ENCODE results near the gene MCUR1.
"Not testable (repeated sequence)": the region's sequence is repeated elsewhere in the genome, so short reads cannot be mapped to it uniquely, and the experiment has no call there.

The MCUR1 gene

GRCh38 chr6:13814176-13814937 lies at the start of gene MCUR1:
Gene MCUR1, minus strand, starts transcription at chr6:13814557. Its CDS starts 128 bp downstream, at chr6:13814429.
- DNase-seq = peak; percentile 36

- DNase-seq = no peak
These were observed 49.4 kb upstream of the MCUR1 start for GRCh38 chr6:13863699-13864155.

DNA sequence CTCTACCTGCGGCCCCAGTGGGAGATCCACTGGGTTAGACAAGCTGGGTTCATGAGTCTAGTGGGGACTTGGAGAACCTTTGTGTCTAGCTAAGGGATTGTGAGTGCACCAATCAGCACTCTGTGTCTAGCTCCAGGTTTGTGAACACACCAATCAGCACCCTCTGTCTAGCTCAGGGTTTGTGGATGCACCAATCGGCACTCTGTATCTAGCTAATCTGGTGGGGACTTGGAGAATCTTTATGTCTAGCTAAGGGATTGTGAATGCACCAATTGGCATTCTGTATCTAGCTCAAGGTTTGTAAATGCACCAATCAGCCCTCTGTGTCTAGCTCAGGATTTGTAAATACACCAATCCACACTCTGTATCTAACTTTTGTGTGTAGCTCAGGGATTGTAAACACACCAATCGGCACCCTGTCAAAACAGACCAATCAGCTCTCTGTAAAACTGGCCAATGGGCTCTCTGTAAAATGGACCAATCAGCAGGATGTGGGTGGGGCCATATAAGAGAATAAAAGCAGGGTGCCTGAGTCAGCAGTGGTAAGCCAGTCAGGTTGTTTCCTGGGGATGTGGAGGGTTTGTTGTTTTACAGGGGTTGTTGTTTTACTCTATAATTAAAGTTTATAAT lies 46.3 kb upstream of the MCUR1 start:
- DNase-seq = not testable (repeated sequence)

- no peak for DNase-seq
These were observed 45.7 kb upstream of the MCUR1 start for GRCh38 chr6:13859871-13860555.

- no peak for DNase-seq
These were observed 40.4 kb upstream of the MCUR1 start for GRCh38 chr6:13854716-13855250.

DNA sequence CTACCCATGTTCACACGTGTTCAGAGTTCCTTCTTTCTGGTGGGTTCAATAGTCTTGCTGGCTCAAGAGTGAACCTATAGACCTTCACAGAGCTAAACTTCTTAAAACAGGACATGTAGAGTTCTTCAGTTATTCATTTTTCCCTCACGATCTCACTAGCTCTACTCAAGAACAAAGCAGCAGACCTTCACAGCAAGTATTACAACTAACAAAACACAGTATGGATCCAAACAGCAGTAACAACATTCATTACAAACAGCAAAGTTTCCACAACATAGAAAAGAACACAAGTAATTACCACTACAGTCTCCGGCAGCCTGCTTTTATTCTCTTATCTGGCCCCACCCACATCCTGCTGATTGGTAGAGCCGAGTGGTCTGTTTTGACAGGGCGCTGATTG lies 39.5 kb upstream of the MCUR1 start:
- no peak for DNase-seq

DNA sequence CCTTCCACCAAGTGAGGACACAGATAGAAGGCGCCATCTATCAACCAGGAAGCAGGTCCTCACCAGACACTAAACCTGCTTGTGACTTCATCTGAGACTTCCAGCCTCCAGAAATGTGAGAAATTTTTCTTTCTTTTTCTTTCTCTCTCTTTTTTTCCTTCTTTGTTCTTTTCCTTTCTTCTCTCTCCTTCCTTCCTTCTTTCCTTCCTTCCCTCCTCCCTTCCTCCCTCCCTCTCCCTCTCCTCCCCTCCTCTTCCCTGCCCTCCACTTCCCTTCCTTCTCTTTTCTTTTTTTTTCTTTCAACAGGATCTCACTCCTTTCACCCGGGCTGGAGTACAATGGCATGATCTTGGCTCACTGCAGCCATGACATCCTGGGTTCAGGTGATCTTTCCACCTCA lies 37.4 kb upstream of the MCUR1 start:
- DNase-seq = no peak

DNA sequence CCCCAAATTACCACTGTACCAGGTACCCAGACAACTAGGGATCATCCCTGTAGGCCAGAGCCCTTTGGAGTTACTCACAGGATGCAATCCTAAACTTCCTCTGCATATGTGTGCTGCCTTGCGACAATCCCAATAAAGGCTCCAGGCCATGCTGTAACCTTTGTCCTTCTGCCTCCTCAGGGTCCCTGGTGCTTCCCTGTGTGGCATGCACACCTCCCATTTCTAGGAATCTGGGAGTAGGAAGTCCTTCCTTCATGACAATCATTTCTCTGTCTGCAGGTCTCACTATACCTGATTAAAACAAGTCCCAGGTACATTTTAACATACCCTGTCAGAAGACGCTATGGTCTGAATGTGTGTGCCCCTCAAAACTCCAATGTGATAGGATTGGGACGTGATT lies 37.0 kb upstream of the MCUR1 start:
- no peak for DNase-seq

DNA sequence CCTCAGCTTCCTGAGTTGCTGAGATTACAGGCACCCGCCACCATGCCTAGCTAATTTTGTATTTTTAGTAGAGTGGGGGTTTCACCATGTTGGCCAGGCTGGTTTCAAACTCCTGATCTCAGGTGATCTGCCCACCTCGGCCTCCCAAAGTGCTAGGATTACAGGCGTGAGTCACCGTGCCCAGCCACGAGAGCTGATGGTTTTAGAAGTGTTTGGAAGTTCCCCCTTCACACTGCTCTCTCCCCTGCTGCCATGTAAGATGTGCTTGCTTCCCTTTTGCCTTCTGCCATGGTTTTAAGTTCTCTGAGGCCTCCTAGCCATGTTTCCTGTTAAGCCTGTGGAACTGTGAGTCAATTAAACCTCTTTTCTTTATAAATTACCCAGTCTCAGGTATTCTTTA lies 36.3 kb upstream of the MCUR1 start:
- not testable (repeated sequence) for DNase-seq

GRCh38 chr6:13848522-13849150 lies 34.3 kb upstream of the MCUR1 start:
- no peak for DNase-seq

DNA sequence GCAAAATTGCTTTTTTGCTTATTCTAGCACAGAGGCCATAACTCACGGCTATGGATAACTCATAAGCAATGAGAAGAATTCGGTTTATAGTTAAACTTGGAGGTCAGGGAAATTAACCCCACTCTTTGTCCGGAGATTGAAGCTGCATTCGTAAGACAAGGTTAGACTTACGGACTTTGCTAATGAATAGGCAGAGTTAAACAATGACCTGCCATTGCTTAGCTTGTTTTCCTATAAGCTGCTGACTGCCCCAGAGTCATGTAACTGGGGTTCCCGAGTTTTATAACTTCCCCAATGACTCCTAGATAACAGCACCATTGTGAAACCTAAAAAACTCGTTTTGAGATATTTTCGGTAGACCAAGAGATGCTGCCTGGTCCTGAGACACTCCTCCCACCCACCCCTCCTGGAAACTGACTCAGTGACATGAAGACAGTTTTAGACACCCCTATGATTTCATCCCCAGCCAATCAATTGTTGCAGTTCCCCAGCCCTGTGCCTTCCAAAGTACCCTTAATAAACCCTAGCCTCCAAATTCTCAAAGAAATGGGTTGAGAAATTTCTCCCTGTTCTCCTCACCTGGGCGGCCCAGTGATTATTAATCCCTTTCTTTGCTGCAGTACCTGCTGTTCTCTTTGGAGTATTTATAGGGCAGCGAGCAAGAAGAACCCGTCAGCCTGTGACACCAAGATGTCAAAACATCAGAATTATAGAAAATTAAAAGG lies 33.1 kb upstream of the MCUR1 start:
- DNase-seq = no peak

DNA sequence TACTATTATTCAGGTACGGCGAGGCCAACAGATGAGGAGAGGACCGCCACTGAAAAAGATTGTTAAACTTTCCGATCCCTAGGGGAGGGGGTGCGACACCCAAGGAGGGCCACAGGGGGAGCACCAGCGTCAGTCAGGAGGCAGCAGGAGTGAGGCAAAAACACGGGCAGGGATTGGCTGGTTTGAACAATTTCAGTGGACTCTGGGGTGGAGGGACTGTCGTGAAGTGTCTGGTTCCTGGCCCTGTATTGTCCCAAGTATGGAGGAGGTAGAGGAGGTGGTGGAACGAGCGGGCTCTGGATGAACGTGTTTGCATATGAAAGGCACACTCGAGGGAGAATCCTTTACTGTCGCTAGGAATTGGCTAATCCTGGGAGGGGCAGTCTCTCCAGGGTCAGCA lies 32.5 kb upstream of the MCUR1 start:
- no peak for DNase-seq

GRCh38 chr6:13841936-13842335 lies 27.6 kb upstream of the MCUR1 start:
- no peak for DNase-seq

DNA sequence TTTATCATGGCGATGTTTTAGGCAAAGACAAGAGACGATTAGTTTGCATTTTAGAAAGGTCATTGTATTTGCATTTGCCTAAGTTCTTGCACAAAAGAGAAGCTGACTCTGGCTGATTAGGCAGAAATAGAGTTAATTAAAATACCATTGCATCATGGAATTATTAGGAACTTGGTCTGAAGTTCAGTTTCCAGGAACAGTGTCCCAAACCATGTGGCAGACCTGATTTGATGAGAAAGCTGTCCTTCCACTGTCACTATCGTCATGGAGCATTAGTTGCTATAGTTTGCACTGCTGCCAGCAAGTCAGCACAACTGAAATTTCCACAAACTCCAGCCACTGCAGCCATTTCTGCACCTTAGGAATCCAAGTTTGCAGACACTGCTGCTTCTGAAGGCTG lies 24.3 kb upstream of the MCUR1 start:
- DNase-seq = no peak

GRCh38 chr6:13836170-13836569 lies 21.8 kb upstream of the MCUR1 start:
- DNase-seq = no peak

GRCh38 chr6:13834790-13835189 lies 20.4 kb upstream of the MCUR1 start:
- no peak for DNase-seq

DNA sequence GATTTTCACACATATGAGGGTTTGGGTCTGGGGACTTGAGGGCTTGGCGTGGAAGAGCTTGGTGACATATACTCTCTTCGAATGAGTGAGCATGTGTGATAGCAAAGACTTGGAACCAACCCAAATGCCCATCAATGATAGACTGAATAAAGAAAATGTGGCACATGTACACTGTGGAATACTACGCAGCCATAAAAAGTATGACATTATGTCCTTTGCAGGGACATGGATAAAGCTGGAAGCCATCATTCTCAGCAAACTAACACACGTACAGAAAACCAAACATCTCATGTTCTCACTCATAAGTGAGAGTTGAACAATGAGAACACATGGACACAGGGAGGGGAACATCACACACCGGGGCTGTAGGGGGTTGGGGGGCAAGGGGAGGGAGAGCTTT lies 19.7 kb upstream of the MCUR1 start:
- DNase-seq = not testable (repeated sequence)

DNA sequence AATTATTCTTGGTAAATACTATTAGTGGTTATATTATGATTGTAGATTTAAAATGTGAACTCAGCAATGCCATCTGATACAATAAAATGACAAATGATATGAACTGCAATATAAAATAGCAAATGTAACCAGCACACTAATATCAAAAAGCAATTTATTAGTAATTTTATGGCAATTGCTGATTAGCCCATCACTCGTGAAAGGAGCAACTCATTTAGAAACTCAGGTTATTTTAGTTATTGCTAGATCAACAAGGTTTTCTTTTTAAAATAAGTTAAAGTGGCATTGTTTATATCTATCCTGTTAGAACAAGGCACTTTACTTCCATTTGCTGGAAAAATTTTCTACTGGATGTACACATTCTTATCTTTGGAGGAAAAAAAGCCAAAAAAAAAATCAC lies 18.4 kb upstream of the MCUR1 start:
- no peak for DNase-seq

GRCh38 chr6:13831615-13832014 lies 17.3 kb upstream of the MCUR1 start:
- DNase-seq = no peak

- DNase-seq = no peak
These were observed 16.4 kb upstream of the MCUR1 start for GRCh38 chr6:13830803-13831202.

DNA sequence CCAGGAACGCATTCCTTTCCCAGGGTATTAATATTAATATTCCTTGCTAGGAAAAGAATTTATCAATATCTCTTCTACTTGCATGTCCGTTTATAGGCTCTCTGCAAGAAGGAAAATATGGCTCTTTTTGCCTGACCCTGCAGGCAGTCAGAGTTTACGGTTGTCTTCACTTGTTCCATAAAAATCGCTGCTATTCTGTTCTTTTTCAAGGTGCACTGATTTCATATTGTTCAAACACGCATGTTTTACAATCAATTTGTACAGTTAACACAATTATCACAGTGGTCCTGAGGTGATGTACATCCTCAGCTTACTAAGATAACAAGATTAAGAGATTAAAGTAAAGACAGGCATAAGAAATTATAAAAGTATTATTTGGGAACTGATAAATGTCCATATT lies 15.1 kb upstream of the MCUR1 start:
- DNase-seq = not testable (repeated sequence)

DNA sequence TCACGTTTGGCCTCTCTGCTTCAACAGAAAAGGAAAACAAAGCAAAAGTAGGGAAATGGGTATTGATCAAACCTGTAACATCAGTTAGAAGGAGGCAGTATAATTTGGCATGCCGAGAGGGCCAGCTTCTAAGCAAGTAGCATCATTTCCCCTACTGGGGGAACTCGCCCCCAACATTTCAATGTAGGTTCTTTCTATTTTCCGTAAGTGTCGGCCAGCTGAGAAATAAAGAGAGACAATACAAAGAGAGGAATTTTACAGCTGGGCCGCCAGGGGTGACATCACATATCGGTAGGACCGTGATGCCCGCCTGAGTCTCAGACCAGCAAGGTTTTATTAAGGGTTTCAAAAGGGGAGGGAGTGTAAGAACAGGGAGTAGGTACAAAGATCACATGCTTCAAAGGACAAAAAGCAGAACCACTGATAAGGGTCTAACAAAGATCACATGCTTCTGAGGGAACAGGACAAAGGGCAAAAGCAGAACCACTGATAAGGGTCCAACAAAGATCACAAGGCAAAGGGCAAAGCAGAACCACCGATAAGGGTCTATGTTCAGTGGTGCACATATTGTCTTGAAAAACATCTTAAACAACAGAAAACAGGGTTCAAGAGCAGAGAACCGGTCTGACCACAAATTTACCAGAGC lies 14.4 kb upstream of the MCUR1 start:
- not testable (repeated sequence) for DNase-seq
